ENCODE results near the gene ATP2A3. TPM values are rescaled to one million over a fixed set of nuclear protein-coding genes. Genes with fewer than 3 reads are reported as not detected.
A peak's percentile ranks its signal among the peaks of the same experiment; 100 is the strongest.

The ATP2A3 gene
- total and polyA plus RNA-seq, 4 donors: 16.6 to 64.6 (median 25.5) TPM

GRCh38 chr17:3986939-3987335 lies 22.7 kb upstream of the ATP2A3 start:
- Histone ChIP-seq H3K9ac (ENCODE audit: insufficient read depth in 1 of 2, low read length in 2 of 2) (no peak overlapping the region), H3K27ac (ENCODE audit: low read depth in 1 of 2, low read length in 1 of 2) (peak overlapping the region in 1 of 2 donors; percentile 50), H3K9me3 (ENCODE audit: control insufficient read depth in 4 of 4, insufficient read depth in 3 of 4, low read length in 3 of 4) (no peaks in the 10 kb centered on the region), H3K36me3 (ENCODE audit: control insufficient read depth in 4 of 4, insufficient read depth in 4 of 4, low read length in 4 of 4) (no peaks in the 10 kb centered on the region), H3K4me3 (no peak overlapping the region), H3K27me3 (ENCODE audit: control insufficient read depth in 3 of 3, insufficient read depth in 3 of 3, low read length in 2 of 3) (no peaks in the 10 kb centered on the region), H3K4me1 (ENCODE audit: control insufficient read depth in 5 of 5, insufficient read depth in 5 of 5, low read length in 5 of 5) (peaks cover 0 to 19% (median 4%) of the 10 kb centered on the region in 5 donors)
- DNase-seq (no peak), ATAC-seq (ENCODE audit: insufficient read depth, low FRiP score) (no peak)
- TF ChIP-seq CTCF (IDR thresholded peaks at IDR 0.05; ENCODE audit: control extremely low read depth, extremely low read depth): no peak
- 82 to 88% methylated on average over 8 of the region's 8 CpGs for WGBS, 2 donors

DNA sequence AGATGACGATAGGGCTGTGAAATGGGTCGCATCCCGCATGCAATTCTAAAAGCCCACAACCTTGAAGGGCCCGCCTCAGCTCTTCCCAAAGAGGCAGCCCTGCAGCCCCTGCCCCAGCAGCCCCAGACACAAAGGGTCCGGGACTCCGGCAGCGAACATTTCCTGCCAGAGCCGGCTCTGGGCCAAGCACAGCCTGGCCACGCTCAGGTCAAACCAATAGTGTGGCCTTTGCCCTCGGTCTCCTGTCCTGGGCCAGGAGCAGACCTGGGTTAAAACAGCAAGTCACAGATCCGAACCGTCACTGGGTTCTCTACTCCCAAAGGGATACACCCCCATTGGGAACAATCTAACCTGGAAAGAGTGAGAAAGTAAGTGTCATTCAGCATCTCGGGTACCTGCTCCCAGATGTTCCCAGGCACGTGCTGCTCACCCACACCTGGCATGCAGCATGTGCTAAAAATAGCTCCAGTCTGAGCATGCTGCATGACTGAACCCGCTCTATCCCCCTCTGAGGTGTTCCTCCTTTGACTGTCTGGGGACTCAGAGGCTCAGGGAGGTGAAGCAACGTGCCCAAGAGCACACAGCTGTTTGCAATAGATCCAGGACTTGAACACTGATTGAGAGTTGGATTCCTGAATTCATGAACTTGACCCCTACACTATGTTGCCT lies 22.2 kb upstream of the ATP2A3 start:
- no peak overlapping the region for H3K4me3 ChIP-seq
- ATAC-seq (ENCODE audit: insufficient read depth, low FRiP score) (no peak), DNase-seq (no peak)
- no peak for TF ChIP-seq CTCF (IDR thresholded peaks at IDR 0.05; ENCODE audit: control extremely low read depth, extremely low read depth)
- H3K9ac ChIP-seq (ENCODE audit: insufficient read depth in 1 of 2, low read length in 2 of 2): no peak overlapping the region
- H3K36me3 ChIP-seq (ENCODE audit: control insufficient read depth in 4 of 4, insufficient read depth in 4 of 4, low read length in 4 of 4): no peaks in the 10 kb centered on the region
- H3K4me1 ChIP-seq (ENCODE audit: control insufficient read depth in 5 of 5, insufficient read depth in 5 of 5, low read length in 5 of 5): peaks cover 0 to 21% (median 4%) of the 10 kb centered on the region in 5 donors
- WGBS, 2 donors: 56 to 66% methylated on average over 16 of the region's 16 CpGs
- no peaks in the 10 kb centered on the region for H3K27me3 ChIP-seq (ENCODE audit: control insufficient read depth in 3 of 3, insufficient read depth in 3 of 3, low read length in 2 of 3)
- no peaks in the 10 kb centered on the region for H3K9me3 ChIP-seq (ENCODE audit: control insufficient read depth in 4 of 4, insufficient read depth in 3 of 4, low read length in 3 of 4)
- H3K27ac ChIP-seq (ENCODE audit: low read depth in 1 of 2, low read length in 1 of 2): peak overlapping the region in 1 of 2 donors; percentile 50

GRCh38 chr17:3985846-3986245 lies 21.6 kb upstream of the ATP2A3 start:
- H3K36me3 ChIP-seq (ENCODE audit: control insufficient read depth in 4 of 4, insufficient read depth in 4 of 4, low read length in 4 of 4): no peaks in the 10 kb centered on the region
- H3K9me3 ChIP-seq (ENCODE audit: control insufficient read depth in 4 of 4, insufficient read depth in 3 of 4, low read length in 3 of 4): no peaks in the 10 kb centered on the region
- H3K27me3 ChIP-seq (ENCODE audit: control insufficient read depth in 3 of 3, insufficient read depth in 3 of 3, low read length in 2 of 3): no peaks in the 10 kb centered on the region
- WGBS, 2 donors: 25 to 47% methylated on average over 14 of the region's 14 CpGs
- ATAC-seq (ENCODE audit: insufficient read depth, low FRiP score) (no peak), DNase-seq (no peak)
- no peak overlapping the region for H3K4me3 ChIP-seq
- TF ChIP-seq CTCF (IDR thresholded peaks at IDR 0.05; ENCODE audit: control extremely low read depth, extremely low read depth): no peak
- H3K4me1 ChIP-seq (ENCODE audit: control insufficient read depth in 5 of 5, insufficient read depth in 5 of 5, low read length in 5 of 5): peaks cover 0 to 22% (median 4%) of the 10 kb centered on the region in 5 donors
- no peak overlapping the region for H3K9ac ChIP-seq (ENCODE audit: insufficient read depth in 1 of 2, low read length in 2 of 2)
- H3K27ac ChIP-seq (ENCODE audit: low read depth in 1 of 2, low read length in 1 of 2): peak overlapping the region in 1 of 2 donors; percentile 13

Data from lung (tissue), 12 donors.